Islet of Langerhans (tissue), 1 donor: ENCODE data around the gene FRG2.
"Not testable (repeated sequence)": the region's sequence is repeated elsewhere in the genome, so short reads cannot be mapped to it uniquely, and the experiment has no call there.

ENCODE experiments used
- FAIRE-seq: peaks from one replicate; lab custom pipeline; 2011; peaks lifted over from hg19 to GRCh38; lab: Jason Lieb, UNC

Gene FRG2

GRCh38 chr4:190016369-190017289 lies 10.4 kb downstream of the FRG2 start:
- no peak for FAIRE-seq

- no peak for FAIRE-seq
Measured at GRCh38 chr4:190015538-190016368, 11.3 kb downstream of the FRG2 start.

- FAIRE-seq = no peak
Measured at GRCh38 chr4:190014771-190015537, 12.1 kb downstream of the FRG2 start.

GRCh38 chr4:189989941-189990340 lies 37.1 kb downstream of the FRG2 start:
- FAIRE-seq = not testable (repeated sequence)

GRCh38 chr4:189988877-189989431 lies 38.1 kb downstream of the FRG2 start:
- no peak for FAIRE-seq

GRCh38 chr4:189985651-189986243 lies 41.3 kb downstream of the FRG2 start:
- FAIRE-seq = not testable (repeated sequence)

- not testable (repeated sequence) for FAIRE-seq
Measured at GRCh38 chr4:189984661-189985060, 42.4 kb downstream of the FRG2 start.

- not testable (repeated sequence) for FAIRE-seq
Measured at GRCh38 chr4:189983916-189984526, 43.0 kb downstream of the FRG2 start.

- no peak for FAIRE-seq
Measured at GRCh38 chr4:189981970-189982369, 45.1 kb downstream of the FRG2 start.

- FAIRE-seq = not testable (repeated sequence)
Measured at GRCh38 chr4:189980292-189980691, 46.8 kb downstream of the FRG2 start.

- FAIRE-seq = no peak
Measured at GRCh38 chr4:189979196-189980047, 47.6 kb downstream of the FRG2 start.
